Activated CD4-positive, alpha-beta T cell treated with anti-CD3 and anti-CD28 coated beads, Interleukin-2, Interleukin-4, amounts not matched to agents 100 ng/mL and 50 ng/mL, durations not matched to agents 16 hours and 8 hours (primary cell): ENCODE data around the gene OPCML.

Source experiments
- DNase-seq: peaks from one replicate; pipeline ENCODE4 v3.0.0-alpha.2; 2020; ENCODE audit warnings: low spot score

The OPCML gene

DNA sequence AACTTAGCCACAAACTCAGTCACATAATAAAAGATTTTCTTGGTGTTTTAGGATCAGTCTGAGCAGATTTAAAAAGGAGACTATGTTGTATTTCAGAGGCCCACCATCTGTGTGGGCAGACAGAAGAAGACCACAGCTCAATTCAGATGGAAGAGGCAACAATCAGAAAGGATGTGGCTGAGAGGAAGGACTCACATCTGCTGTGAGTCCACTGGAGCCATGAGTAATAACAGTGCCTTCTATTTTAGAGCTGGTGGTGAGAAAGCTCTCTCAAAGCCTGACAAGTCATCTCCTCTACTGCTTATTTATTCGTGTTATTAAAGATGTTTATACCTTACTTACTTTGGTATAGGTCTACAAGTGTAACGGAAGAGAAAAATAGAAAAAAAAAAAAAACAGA lies 357.2 kb downstream of the OPCML start:
- no peak for DNase-seq

DNA sequence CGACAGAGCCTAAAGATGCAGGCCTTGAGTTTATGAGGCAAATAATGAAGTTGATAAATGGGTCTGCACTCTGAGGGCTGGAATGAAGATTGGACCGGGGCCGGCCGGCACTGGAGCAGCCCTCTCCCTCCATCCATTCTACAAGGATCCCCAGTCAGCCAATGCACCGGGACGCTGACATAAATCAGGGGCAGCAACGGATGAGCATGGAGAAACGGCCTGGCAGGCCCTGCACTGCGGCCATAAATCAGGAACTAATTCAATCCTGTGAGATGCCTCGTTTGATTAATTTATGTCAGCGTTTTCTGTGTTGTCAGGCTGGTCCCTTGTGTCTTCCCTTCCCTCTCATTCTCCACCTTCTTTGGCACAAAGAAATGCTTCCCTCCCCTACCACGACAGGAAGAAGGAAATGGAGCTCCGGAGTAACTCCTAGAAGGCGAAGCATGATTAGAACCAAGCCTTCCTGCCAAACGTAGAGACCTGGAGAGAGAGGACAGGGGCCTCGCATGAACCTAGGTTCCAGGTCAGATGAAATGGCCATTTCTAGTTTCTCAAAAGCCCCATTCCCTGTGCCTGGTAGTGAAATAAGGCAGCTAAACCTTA lies 358.4 kb downstream of the OPCML start:
- no peak for DNase-seq

DNA sequence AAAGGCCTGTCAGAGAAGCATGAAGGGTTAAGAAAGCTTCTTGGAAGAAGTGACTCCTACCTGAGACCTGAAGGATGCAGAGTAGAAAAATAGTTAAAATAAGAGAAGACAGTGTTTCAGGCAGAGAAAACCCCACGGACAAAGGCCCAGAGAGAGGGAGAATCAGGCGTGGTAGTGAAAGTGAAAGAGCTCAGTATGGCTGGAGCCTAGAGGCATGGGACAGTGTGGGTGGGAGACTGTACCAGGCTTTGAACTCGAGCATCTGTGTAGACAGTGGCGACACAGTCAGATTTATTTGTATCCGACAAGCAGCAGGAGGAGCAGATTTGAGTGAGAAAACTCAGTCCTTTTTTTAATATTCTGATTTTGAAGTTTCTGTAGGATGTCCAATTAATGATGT lies 360.0 kb downstream of the OPCML start:
- DNase-seq: no peak

DNA sequence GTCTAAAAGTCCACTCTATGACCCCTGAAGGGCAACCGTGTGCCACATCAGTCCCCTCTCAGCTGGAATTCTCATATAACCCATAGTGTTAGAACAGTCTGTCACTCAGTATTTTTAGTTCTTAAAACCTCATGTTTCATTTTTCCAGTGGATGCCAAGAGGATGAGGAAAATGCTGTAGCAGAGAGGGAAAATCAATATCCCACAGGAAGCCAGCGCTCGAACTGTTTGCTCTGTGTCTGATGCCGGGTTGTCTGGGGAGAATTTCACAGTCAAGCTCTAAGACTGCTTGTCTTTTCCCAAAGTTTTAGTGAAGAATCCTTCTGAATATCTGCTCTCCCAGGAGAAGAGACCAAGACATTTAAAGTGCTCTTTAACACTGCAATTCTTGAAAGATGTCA lies 360.9 kb downstream of the OPCML start:
- no peak for DNase-seq

DNA sequence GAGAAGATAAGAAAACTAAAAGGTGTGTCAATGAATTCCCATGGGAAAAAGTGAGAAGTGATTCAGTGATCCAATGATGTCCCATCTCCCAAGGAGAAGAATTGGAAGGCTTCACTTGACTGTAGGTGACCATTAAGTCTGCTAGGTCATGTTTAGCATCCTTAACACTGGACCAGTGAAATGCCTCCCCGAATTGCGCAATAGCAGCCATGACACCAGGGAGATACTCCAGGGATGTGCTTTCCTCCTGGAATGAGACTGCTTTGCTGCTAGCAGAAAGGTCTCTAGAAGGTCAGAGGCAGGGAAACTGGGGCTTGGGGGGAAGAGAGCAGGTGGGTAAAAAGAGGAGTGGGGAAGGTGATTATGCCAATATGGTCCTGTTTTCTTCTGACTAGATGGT lies 364.3 kb downstream of the OPCML start:
- no peak for DNase-seq

DNA sequence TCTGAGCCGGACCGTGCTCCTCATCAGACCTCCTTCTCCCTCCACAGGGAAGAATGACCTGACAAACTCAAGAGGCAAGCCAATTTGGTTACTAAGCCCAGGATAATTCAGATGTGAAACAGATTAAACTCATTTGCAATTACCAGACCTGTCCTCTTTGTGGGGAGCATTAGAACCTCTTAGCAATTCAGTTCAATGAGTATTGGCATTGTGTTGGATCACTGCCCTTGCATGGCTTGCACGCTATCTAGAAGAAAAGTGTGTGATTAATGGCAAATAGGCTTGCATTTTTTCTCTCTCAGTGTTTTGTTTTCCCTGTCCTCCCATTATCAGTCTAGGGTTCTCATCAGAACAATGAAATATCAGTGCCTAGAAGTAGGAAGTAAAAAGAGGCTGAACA lies 365.6 kb downstream of the OPCML start:
- DNase-seq: no peak

DNA sequence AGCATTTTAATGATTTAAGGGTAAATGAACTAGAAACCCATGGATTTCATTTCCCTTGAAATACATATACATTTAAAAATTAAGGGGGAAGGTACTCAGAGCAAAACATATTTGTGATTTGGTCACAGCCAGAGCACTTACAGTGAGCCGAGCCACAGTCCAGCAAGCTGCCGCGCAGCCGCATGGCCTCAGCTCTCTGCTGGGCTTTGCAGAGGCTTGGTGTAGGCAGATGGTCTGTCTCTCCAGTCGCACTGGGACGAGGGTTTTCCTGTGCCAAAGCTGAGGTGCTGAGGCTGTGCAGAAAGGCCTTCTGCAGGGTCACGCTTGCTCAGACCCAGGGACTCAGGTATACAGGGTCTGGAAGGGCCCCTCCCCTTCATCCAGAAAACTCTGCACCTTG lies 367.3 kb downstream of the OPCML start:
- no peak for DNase-seq

DNA sequence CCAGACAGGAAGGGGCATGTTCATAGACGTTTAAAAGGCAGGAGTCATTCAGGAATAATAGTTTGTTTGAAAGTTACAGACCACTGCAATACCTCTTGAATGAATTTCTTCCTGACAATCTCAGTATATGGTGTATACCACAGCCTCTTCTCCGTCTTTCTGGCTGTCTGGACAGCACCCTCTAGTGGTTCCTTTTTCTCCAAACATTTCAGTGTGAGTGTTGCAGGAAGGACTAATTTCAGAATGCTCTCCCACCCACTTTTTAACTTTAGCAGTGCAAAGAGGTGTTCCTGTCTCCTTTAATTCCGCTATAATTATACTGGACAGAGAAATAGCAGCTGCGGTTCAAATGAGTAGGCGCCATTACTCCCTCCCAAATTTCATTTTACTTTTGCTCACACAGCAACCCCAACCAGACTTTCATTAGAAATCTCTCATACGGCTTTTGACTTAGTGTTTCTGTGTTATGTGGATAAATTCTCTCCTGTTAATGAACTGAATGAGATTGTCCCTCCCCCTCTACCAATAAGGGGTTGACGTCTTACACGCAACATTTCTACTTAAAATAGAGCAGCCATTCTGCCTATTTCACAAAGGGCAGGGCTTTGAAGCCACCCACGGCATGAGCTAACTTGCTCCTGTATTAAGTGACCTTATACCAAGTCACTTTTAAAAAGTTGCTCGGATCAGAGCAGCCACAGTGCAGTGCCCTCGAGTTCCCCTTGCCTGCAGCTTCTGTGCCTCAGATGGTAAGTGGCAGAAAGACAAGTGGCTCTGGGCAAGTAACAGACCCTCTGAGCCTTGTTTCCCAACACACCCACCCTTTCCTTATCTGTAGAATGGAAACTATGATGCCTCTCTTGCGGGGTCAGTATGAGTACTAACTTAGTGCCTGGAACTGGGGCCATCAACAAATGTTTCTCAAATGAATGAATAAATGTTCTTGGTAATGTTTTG lies 368.6 kb downstream of the OPCML start:
- DNase-seq: peak; percentile 43

DNA sequence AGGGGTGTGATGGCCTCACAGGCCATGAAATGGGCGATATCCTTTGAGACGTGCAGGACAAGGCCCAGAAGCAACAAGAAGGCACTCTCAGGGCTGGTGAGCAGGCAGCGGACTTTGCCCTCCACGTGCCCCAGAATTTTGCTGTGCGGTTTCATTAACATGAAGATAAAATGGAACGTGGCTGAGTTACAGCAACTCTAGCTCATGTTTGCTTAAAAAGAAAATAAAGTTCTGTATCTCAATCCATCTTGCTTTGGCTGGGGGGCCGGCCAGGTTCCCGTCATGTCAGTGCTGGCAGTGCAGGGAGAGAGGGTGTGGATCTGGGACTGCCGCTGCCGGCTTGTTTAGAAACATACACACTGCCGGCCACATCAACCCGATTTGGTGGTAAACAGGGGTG lies 370.1 kb downstream of the OPCML start:
- no peak for DNase-seq

DNA sequence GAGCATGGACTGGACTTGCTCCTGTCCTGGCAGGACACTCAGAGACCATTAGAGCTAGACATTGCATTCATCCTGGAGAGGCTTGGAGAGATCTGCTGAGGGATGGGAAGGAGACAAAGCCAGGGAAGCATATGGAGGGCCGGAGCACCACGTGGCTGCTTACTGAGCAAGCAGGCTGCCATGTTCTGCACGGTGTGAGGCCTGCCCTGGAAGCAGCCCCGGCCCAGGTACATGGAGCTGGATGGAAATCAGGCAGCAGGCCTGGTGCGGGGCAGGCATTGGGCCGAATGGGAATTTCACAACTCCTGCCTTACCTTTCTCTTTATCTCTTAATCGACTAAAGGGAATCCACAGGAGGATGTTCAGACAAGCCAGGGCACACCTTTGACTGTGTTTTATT lies 371.5 kb downstream of the OPCML start:
- DNase-seq: no peak

DNA sequence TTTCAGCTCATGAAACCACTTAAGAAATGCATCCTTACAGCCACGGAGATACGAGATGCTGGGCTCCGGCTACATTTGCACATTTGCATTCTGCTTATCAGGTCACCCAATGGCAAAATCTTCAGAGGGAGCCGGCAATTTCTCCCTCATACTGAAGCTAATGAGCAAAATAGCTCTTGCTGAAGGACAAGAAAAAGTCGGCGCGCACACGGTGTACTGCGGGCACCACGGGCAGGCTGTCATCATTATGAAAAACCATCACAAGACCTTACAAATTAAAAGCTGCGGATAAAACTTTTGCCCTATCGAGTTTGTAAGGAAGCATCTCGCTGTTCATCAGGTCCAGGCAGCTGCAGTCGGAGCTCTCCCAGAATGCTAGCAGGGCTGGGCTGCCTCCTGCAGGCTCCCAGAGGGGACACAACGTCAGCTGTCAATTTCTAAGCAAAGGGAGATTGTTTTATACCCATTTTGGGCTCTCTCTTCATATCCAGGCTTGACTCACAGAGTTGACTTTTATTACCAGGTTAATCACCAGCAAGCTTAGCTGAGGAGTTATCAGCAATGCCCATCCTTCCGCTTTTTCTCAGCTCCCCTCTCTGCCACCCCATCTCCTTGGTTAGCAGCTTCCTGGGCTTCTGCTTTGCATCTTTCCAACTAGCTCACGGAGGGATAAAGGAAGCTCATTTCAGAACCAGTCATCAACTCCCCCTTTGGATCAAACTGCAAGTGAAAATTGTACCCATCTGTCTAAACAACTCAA lies 375.1 kb downstream of the OPCML start:
- DNase-seq: no peak

DNA sequence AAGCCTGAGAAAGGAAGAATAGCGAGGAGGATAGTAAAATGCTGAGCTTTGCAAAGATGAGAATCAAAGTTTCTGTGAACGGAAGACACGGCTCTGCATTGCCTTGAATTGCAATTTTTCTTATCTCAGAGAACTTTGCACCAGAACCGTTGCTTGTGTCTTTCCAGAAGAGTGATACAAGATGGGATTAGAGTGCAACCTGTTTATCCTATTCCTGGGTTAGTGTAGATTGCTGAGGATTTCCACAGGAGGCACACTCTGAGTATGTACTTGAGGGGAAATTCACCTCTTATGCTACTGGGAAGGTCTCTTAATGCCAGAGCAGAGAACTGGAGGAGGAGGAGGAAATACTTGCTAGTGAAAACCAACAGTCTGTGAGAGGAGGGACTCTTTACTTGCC lies 377.5 kb downstream of the OPCML start:
- no peak for DNase-seq

DNA sequence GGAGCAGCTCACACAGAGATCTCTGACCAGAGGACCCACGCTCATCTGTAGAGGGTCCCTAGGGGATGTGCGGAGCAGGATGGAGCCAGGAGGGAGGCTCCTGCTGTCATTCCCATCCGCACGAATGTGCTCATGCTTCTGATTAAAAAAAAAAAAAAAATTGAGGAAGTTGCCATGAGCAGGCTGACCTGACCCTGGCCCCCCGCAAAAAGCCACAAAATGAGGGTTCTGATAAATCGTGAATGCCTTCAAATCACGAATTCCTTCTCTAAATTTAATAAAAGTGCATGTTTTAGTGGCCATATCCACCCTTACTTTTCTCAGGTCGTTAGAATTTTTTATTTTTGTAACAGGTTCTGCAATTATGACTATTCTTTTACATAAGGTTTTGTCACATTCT lies 378.2 kb downstream of the OPCML start:
- no peak for DNase-seq

DNA sequence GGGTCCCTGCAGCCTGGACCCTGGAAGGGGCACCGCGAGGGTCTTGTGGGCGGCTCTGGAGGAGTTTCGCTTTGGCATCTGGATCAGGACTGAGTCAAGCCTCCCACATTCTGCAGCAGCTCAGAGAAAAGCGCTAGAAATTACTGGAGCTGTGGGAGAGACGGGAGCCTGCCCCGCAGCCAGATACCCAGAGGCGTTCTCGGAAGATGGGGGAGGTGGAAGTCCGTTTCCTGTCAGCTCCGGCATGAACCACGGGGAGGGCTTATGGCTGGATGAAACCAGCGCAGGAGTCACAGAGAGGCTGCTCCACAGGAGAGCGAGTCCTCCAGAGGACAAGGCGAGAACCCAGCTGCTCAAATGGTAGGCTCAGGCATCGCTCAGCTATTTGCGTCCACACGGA lies 379.3 kb downstream of the OPCML start:
- DNase-seq: no peak

DNA sequence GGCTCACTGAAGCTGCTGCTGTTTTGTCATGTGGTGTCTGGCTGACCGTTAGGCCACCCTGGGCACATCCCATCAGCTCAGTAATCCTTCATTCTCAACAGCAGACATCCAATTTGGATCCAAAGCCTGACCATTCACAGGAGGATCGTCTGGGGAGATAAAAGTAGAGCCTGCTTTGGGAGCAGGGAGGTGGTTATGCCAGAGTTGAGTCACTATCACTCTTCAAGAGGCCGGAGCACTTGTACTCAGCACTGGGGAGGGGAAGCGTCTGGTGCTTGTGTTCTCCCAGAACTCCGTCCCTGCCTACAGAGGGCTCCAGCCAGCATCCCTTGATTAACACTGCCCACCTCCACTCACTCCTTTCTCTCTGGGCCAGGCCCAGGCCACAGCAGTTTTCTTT lies 382.6 kb downstream of the OPCML start:
- no peak for DNase-seq

DNA sequence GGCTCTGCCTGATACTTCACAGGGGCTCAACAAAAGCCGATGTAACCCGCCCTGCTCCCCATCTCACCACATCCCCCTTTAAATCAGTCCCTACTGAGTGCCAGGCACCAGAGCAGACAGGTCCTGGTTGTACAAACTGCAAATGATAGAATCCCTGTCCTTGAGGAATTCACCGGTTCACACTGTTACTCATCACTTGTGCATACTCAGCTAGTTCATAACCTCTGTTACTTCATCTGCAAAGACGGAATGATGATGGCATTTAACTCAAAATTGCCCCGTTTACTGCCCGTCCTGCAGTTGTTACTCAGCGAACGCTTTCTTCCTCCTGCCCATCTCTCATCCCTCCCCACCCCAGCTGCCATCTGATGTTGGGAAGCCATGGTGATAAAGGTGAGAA lies 384.7 kb downstream of the OPCML start:
- no peak for DNase-seq

DNA sequence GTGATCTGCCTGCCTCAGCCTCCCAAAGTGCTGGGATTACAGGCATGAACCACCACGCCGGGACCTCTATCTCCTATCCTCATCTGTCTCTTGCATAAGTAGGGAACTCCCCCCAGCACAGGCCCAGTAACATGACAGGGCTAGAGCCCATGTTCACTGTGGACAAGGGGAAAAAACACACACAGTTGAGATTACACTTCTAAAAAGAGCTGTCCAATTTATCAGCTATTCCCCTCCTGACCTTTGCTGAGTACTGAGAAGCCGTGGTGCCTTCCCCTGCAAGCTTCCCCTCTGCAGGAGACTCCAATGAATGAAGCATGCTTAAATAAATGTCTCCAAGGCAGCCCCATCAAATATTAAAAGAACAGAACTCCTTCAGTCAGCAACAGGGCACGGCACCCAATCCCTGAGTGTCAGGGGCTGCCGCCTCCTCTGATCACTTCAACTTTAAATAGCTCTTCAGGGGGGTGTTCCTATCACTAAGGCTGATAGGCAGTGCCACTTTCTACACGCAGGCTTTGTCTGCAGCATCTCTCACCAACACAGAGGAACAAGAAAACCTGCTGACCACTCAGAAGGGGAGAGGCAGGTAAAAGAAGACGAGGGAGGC lies 385.5 kb downstream of the OPCML start:
- DNase-seq: no peak

DNA sequence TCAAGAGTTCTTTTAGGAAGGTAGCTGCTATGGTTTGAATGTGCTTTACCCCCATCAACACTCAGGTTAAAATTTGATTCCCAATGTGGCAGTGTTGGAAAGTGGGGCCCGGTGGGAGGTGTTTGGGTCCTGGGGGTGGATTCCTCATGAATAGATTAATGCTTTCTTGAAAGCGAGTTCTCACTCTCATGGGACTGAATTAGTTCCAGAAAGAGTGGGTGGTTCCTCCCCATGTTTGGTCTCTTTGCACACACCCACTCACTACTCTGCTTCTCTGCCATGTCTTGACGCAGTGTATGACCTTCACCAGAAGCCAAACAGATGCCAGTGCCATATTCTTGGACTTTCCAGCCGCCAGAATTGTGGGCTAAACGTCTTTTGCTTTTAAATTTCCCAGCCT lies 394.4 kb downstream of the OPCML start:
- DNase-seq: no peak

DNA sequence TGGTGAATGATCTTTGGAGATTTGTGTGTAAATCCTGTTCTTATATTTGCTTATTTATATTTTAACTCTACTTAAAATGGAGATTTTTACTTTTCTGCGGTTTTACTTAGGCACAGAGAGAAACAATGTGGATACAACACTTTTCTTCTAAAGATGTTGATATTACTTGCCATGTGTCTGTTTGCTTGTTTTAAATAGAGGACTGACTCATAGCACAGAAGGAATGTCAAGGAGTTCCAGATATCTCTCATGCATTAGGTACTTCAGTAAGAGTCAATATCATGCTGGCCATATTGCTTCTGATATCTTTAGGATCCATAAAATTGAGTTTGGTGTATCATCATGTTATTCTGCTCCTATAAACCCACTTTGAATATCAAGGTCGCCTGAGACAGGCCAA lies 395.0 kb downstream of the OPCML start:
- DNase-seq: no peak

DNA sequence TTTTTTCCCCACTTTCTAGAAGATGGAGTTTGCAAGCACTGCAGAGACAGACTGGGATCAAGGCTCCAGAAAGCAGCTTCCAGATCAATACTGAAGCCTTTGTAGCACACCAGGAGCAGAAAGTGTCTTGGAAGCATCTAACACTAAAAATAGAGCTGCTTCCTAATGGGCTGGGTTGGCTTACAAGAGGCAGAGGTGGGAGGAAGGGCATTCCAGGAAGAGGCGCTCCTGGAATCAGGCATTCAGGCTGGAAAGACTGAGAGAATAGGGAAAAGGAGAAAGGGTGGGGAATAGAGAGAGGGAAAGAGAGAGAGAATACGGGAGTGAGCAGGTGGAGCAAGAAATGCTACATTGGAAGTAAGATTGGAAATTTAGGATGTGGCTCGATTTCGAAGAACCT lies 395.9 kb downstream of the OPCML start:
- no peak for DNase-seq

DNA sequence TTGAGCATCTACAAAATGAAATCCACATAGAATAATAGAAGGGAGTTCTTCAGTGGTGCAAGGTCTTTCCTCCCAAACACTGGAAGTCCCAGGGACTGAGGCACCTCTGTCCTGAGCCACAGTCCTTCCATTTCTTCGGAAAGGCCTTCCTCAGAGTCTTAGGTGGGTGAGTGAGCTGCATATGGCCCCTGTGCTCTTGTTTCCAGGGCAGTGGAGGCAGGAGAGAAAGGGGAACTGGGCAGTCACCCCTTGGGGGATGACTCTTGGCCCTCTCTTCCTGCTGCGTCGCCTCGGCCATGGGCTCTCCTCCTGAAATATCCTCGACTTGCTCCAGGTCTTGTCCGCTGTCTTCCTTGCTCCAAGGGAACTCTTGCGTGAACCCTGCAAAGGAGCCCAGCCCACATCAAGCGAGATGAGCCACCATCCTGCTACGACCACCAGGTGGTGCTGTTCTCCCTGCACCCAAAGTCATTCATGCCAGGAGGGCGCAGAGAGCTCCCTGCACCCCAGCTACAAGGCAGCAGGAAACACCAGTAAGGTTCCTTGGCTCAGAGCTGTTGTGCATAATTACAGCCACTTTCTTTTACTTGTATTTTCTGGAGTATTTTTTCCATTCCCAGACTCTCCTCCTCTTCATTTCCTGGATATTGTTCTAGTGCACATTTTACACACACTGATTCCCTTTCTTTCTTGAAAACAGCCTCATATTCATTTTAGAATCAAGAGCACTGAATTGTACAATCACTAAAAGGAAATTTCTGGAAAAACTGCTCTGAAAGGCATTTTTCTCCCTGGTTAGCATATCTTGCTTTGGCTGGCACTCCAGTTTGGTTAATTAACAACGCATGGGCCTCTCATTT lies 397.8 kb downstream of the OPCML start:
- peak; percentile 61 for DNase-seq

DNA sequence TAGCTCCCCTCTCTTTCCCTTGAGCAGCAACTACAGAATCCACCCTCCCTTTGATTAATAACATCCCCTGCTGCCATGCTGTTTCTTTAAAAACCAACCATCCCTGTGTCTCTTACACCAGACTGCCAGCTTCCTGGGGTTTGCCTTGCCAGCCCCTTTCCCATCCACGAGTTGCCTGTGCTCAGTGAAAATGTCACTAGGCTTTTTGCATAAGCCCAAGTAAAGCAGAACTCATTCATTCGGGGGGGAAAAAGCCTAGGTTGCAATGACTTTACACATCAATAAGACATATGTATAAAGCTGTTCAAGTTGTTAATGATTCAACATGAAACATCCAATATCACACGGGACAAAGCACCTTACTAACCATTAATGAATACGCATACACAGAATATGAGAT lies 398.7 kb downstream of the OPCML start:
- no peak for DNase-seq
